HepG2 (cell line): ENCODE data around the gene HTD2. TPM values are rescaled to one million over a fixed set of nuclear protein-coding genes. Genes with fewer than 3 reads are reported as not detected.

Experiments
- ATAC-seq: fragments of 200-7000 bp; cut with Tn5 transposase; 3 replicates; pipeline ENCODE4 v1.9.1; 2020; ENCODE audit warnings: mild to moderate bottlenecking, moderate library complexity
- BruUV-seq: library from RNA; stranded (reverse); fragments of 400-500 nt; replicated peaks from 2 replicates; lab custom pipeline; 2021; lab: Mats Ljungman, UMichigan
- CTCF ChIA-PET: fragments of 300-600 bp; formaldehyde crosslinking; extraction: SDS; loops from one replicate; lab custom pipeline; 2021; ENCODE audit warnings: low total read pairs, inconsistent platforms, low intra/inter-chr PET ratio; lab: Yijun Ruan, JAX
- POLR2A ChIA-PET: fragments of 350-600 bp; sonication (Branson Sonifier 250); formaldehyde crosslinking; loops from one replicate; lab custom pipeline; 2020; ENCODE audit warnings: antibody characterized with exemption, inconsistent platforms; lab: Yijun Ruan, JAX
- DNase-seq: peaks from one replicate; pipeline ENCODE4 v3.0.0-alpha.2; 2015; ENCODE audit warnings: low spot score
- FAIRE-seq: peaks from 3 replicates; lab custom pipeline; 2011; peaks lifted over from hg19 to GRCh38; lab: Jason Lieb, UNC
- H2AFZ ChIP-seq: one replicate; pipeline ENCODE4 v1.6.1; 2011; ENCODE audit warnings: low read length, inconsistent platforms
- H3K27ac ChIP-seq: fragments of 300-600 bp; 3 replicates; pipeline ENCODE4 v1.8.0; 2011; ENCODE audit warnings: mixed run types, mild to moderate bottlenecking, mixed read lengths, low read length, inconsistent platforms; ENCODE audit not compliant: insufficient read depth; ENCODE audit errors: extremely low read length
- H3K27me3 ChIP-seq, 2 experiments: fragments of 200-600 bp in 1 of 2; 2 replicates in 1 of 2; 3 replicates in 1 of 2; pipeline versions ENCODE4 v1.6.0 to v1.8.0; 2011; ENCODE audit warnings: low read length in 2 of 2, mild to moderate bottlenecking in 2 of 2, moderate library complexity in 2 of 2, inconsistent platforms in 1 of 2; ENCODE audit not compliant: insufficient read depth in 2 of 2, control insufficient read depth in 1 of 2
- H3K36me3 ChIP-seq, 2 experiments: fragments of 200-600 bp in 1 of 2; replicated peaks in 1 of 2; 2 replicates in 1 of 2; 3 replicates in 1 of 2; pipeline versions ENCODE4 v1.5.1 to v1.8.0; 2011; ENCODE audit warnings: low read length in 2 of 2, inconsistent platforms in 1 of 2; ENCODE audit not compliant: insufficient read depth in 2 of 2, control insufficient read depth in 1 of 2
- H3K4me1 ChIP-seq: 2 replicates; pipeline ENCODE4 v1.5.1; 2012; ENCODE audit warnings: low read length, inconsistent platforms; ENCODE audit not compliant: insufficient read depth
- H3K4me2 ChIP-seq: 2 replicates; pipeline ENCODE4 v1.6.0; 2011; ENCODE audit warnings: low read depth, low read length, inconsistent platforms
- H3K4me3 ChIP-seq, 3 experiments: fragments of 200-600 bp in 1 of 3; sonication (generic), shearing (Covaris generic) in 1 of 3; replicated peaks in 1 of 3; 2 replicates each; pipeline ENCODE4 v1.5.1; 2011 to 2016; ENCODE audit warnings: low read length in 3 of 3, inconsistent platforms in 2 of 3, low read depth in 2 of 3, mild to moderate bottlenecking in 2 of 3, control low read depth in 1 of 3, mixed read lengths in 1 of 3; ENCODE audit not compliant: insufficient read depth in 1 of 3
- H3K79me2 ChIP-seq: one replicate; pipeline ENCODE4 v1.6.1; 2011; ENCODE audit warnings: low read length, inconsistent platforms; ENCODE audit not compliant: insufficient read depth
- H3K9ac ChIP-seq: 2 replicates; pipeline ENCODE4 v1.6.0; 2011; ENCODE audit warnings: mild to moderate bottlenecking, low read depth, low read length, inconsistent platforms; ENCODE audit not compliant: insufficient read depth
- H3K9me3 ChIP-seq: 2 replicates; pipeline ENCODE4 v1.5.1; 2012; ENCODE audit warnings: mild to moderate bottlenecking, low read length
- H4K20me1 ChIP-seq: 2 replicates; pipeline ENCODE4 v1.6.0; 2011; ENCODE audit warnings: inconsistent platforms, mild to moderate bottlenecking, low read length, moderate library complexity; ENCODE audit not compliant: insufficient read depth
- ARNT ChIP-seq: fragments of 450-650 bp; IDR thresholded peaks from 2 replicates; pipeline ENCODE4 v1.6.1; 2017
- CSRNP1 ChIP-seq: sonication (generic); formaldehyde crosslinking; IDR thresholded peaks from 2 replicates; pipeline ENCODE4 v1.8.1; 2023; ENCODE audit warnings: mild to moderate bottlenecking, missing genetic modification reagents
- FOXA3 ChIP-seq: IDR thresholded peaks from 2 replicates; pipeline ENCODE4 v1.6.1; 2016; ENCODE audit warnings: missing genetic modification reagents, missing compliant biosample characterization
- GPN1 ChIP-seq: sonication (generic); formaldehyde crosslinking; IDR thresholded peaks from 2 replicates; pipeline ENCODE4 v1.5.1; 2020; ENCODE audit warnings: missing genetic modification reagents, borderline replicate concordance
- LCORL ChIP-seq, 2 experiments: fragments of 450-650 bp in 1 of 2; sonication (generic) in 1 of 2; formaldehyde crosslinking in 1 of 2; IDR thresholded peaks; 2 replicates each; pipeline versions ENCODE4 v1.5.0 to v1.6.1; 2017 to 2020; ENCODE audit warnings: antibody characterized with exemption in 1 of 2, missing genetic modification reagents in 1 of 2
- PAXIP1 ChIP-seq: sonication (generic); formaldehyde crosslinking; conservative IDR thresholded peaks from 2 replicates; pipeline ENCODE4 v1.4.0; 2020; ENCODE audit warnings: mild to moderate bottlenecking, missing genetic modification reagents, moderate library complexity
- POLR2AphosphoS5 ChIP-seq: IDR thresholded peaks from 2 replicates; pipeline ENCODE4 v1.6.1; 2012; ENCODE audit warnings: low read depth, low read length
- RBFOX2 ChIP-seq: fragments of 200-400 bp; formaldehyde crosslinking; IDR thresholded peaks from 2 replicates; pipeline ENCODE4 v1.6.1; 2017; ENCODE audit warnings: low read depth, mild to moderate bottlenecking, low read length
- RBM22 ChIP-seq: fragments of 200-400 bp; formaldehyde crosslinking; optimal IDR thresholded peaks from 2 replicates; pipeline ENCODE3; 2017; ENCODE audit warnings: mild to moderate bottlenecking, low read length, moderate library complexity
- RCOR2 ChIP-seq: IDR thresholded peaks from 2 replicates; pipeline ENCODE4 v1.6.1; 2016; ENCODE audit warnings: missing biosample characterization, missing genetic modification reagents
- TOPORS ChIP-seq: sonication (generic); formaldehyde crosslinking; IDR thresholded peaks from 2 replicates; pipeline ENCODE4 v1.8.0; 2023; ENCODE audit warnings: mild to moderate bottlenecking, missing genetic modification reagents
- ZNF235 ChIP-seq: sonication (generic); formaldehyde crosslinking; IDR thresholded peaks from 2 replicates; pipeline ENCODE4 v1.8.1; 2023; ENCODE audit warnings: mild to moderate bottlenecking, missing genetic modification reagents, borderline replicate concordance
- ZNF546 ChIP-seq: sonication (generic); formaldehyde crosslinking; conservative IDR thresholded peaks from 2 replicates; pipeline ENCODE4 v1.8.1; 2023; ENCODE audit warnings: mild to moderate bottlenecking, missing genetic modification reagents
- ZNF556 ChIP-seq: sonication (generic); formaldehyde crosslinking; IDR thresholded peaks from 2 replicates; pipeline ENCODE4 v1.4.0; 2020; ENCODE audit warnings: mild to moderate bottlenecking, missing genetic modification reagents, borderline replicate concordance
- ZNF562 ChIP-seq: sonication (generic); formaldehyde crosslinking; IDR thresholded peaks from 2 replicates; pipeline ENCODE4 v1.8.0; 2022; ENCODE audit warnings: missing genetic modification reagents, borderline replicate concordance
- WGBS: methylation state at CpG from one replicate; pipeline ENCODE4 v1.1.6; 2017; ENCODE audit warnings: low lambda C conversion rate; 5-methylcytosine and 5-hydroxymethylcytosine counted together
- in situ Hi-C: cut with HindIII; loops from 2 replicates; pipeline ENCODE4 v1.10.0; 2017; ENCODE audit warnings: low pct_unique_long_range_greater_than_20kb; ENCODE audit not compliant: extremely low pct_ligation_motif_present
- intact Hi-C: fragments of 100-400 bp; cut with micrococcal nuclease; formaldehyde crosslinking; loops from one replicate; pipeline ENCODE4 v1.10.0; 2022; ENCODE audit not compliant: unreplicated experiment
- polyA plus RNA-seq, 8 experiments: library from polyadenylated mRNA; depleted of rRNA in 3 of 8; stranded (reverse) in 7 of 8; unstranded in 1 of 8; fragments of >200 nt; fragmentation: Illumina TruSeq in 4 of 8; extraction: Trizol in 4 of 8; gene quantifications; 2 replicates each; pipeline versions ENCODE4 v1.2.1 to v1.2.3, GENCODE V29; 2011 to 2016; ENCODE audit warnings: low read depth in 4 of 8, missing spikeins in 1 of 8, mixed read lengths in 1 of 8; ENCODE audit not compliant: insufficient read depth in 1 of 8
- total RNA-seq, 5 experiments: library from RNA; depleted of rRNA; stranded (reverse); fragments of >200 nt; fragmentation: Illumina TruSeq; extraction: Trizol; gene quantifications; 2 replicates each; pipeline ENCODE4 v1.2.3, GENCODE V29; 2016; ENCODE audit warnings: low read depth in 1 of 5
- TF ChIP-seq, protein P1 (sequence below): sonication (generic); formaldehyde crosslinking; IDR thresholded peaks from 2 replicates; pipeline ENCODE4 v1.8.1; 2023; ENCODE audit warnings: mild to moderate bottlenecking, missing genetic modification reagents
- TF ChIP-seq, protein P2 (sequence below): sonication (generic); formaldehyde crosslinking; conservative IDR thresholded peaks from 2 replicates; pipeline ENCODE4 v1.8.0; 2022; ENCODE audit warnings: mild to moderate bottlenecking, moderate library complexity, missing genetic modification reagents

The HTD2 gene
- total and polyA plus RNA-seq, 2 of the 13 experiments (the other 11 are each of a cell fraction or from before 2014, with no cell fraction given) = 8.6 to 13.7 TPM

- no peaks in the 10 kb centered on the region; a peak in 1 of 5 replicates for H3K27me3 ChIP-seq
- DNase-seq (no peak), FAIRE-seq (peak; percentile 4), ATAC-seq (no peak)
- peaks cover 28% of the 10 kb centered on the region for H3K4me1 ChIP-seq
- H4K20me1 ChIP-seq = peaks cover 20% of the 10 kb centered on the region
- no TSS peak for BruUV-seq
- no peak overlapping the region for H2AFZ ChIP-seq
- in situ Hi-C loops (loop anchor here (5.0 kb wide), 1 partner anchor 71 kb away; the partner anchor contains the start of gene ABHD6), intact Hi-C loops (loop anchor here (5.0 kb wide), 1 partner anchor 104 kb away; no protein-coding TSS in a partner anchor)
- H3K4me3 ChIP-seq = no peak overlapping the region
- H3K79me2 ChIP-seq = peaks cover 38% of the 10 kb centered on the region
- no peak overlapping the region for H3K27ac ChIP-seq
- H3K36me3 ChIP-seq = peaks cover 9 to 24% of the 10 kb centered on the region in 2 experiments
- H3K9ac ChIP-seq = 0 out of 2 replicates have a peak overlapping the region, but pooled peaks have one; percentile 93
- CTCF ChIA-PET = no interaction called here
- POLR2A ChIA-PET = interaction anchor here (0.7 to 3.5 kb wide), 2 partner anchors 13 to 228 kb away, joined by 3 to 33 read pairs; partner anchors contain the start of gene ACOX2
- peak overlapping the region; percentile 92 for H3K4me2 ChIP-seq
- 8% methylated on average over 1 of the region's 1 CpG for WGBS
- no peaks in the 10 kb centered on the region for H3K9me3 ChIP-seq
- TF ChIP-seq GPN1 = no peak
- 0 out of 2 replicates have a peak, but pooled peaks have one; percentile 17 for TF ChIP-seq POLR2AphosphoS5
- no peak for TF ChIP-seq ZNF235 (CRISPR knock-in tag)
- no peak for TF ChIP-seq RCOR2 (CRISPR knock-in tag)
- TF ChIP-seq ARNT = no peak
- peak; percentile 57; the same call in 1 of the 2 replicates for TF ChIP-seq LCORL (IDR thresholded peaks at IDR 0.05)
- no peak for TF ChIP-seq LCORL (CRISPR knock-in tag; IDR thresholded peaks at IDR 0.05)
- no peak for TF ChIP-seq FOXA3 (CRISPR knock-in tag)
- TF ChIP-seq, protein P1, sequence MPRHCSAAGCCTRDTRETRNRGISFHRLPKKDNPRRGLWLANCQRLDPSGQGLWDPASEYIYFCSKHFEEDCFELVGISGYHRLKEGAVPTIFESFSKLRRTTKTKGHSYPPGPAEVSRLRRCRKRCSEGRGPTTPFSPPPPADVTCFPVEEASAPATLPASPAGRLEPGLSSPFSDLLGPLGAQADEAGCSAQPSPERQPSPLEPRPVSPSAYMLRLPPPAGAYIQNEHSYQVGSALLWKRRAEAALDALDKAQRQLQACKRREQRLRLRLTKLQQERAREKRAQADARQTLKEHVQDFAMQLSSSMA = no peak
- TF ChIP-seq PAXIP1 (CRISPR knock-in tag) = 0 out of 2 replicates have a peak, but pooled peaks have one; percentile 16
- no peak for TF ChIP-seq ZNF556
- TF ChIP-seq RBFOX2 = 0 out of 2 replicates have a peak, but pooled peaks have one; percentile 31
- TF ChIP-seq, protein P2, sequence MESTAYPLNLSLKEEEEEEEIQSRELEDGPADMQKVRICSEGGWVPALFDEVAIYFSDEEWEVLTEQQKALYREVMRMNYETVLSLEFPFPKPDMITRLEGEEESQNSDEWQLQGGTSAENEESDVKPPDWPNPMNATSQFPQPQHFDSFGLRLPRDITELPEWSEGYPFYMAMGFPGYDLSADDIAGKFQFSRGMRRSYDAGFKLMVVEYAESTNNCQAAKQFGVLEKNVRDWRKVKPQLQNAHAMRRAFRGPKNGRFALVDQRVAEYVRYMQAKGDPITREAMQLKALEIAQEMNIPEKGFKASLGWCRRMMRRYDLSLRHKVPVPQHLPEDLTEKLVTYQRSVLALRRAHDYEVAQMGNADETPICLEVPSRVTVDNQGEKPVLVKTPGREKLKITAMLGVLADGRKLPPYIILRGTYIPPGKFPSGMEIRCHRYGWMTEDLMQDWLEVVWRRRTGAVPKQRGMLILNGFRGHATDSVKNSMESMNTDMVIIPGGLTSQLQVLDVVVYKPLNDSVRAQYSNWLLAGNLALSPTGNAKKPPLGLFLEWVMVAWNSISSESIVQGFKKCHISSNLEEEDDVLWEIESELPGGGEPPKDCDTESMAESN = 0 out of 2 replicates have a peak, but pooled peaks have one; percentile 26
- no peak for TF ChIP-seq TOPORS (CRISPR knock-in tag)
- peak; percentile 22 for TF ChIP-seq RBM22
- no peak for TF ChIP-seq ZNF562 (CRISPR knock-in tag)
- no peak for TF ChIP-seq CSRNP1
- no peak for TF ChIP-seq ZNF546 (CRISPR knock-in tag)
Observed at GRCh38 chr3:58308728-58309127, 2.4 kb downstream of the HTD2 start.
